ENCODE data around the gene REEP5. TPM values are rescaled to one million over a fixed set of nuclear protein-coding genes. Genes with fewer than 3 reads are reported as not detected.

The REEP5 gene
- total and polyA plus RNA-seq, 2 of the 13 experiments (the other 11 are each of a cell fraction or from before 2014, with no cell fraction given), result 49.4 to 239 TPM

- TF ChIP-seq HNRNPK (IDR thresholded peaks at IDR 0.05; ENCODE audit: low read depth, low read length, poor library complexity, severe bottlenecking), result no peak
These were observed 34.6 kb upstream of the REEP5 start (continued) for GRCh38 chr5:112956606-112957005.

GRCh38 chr5:112951124-112951702, 29.2 kb upstream of the REEP5 start:
- ATAC-seq (no peak), DNase-seq (ENCODE audit: low spot score) (no peak), FAIRE-seq (no peak)
- H3K27ac ChIP-seq (ENCODE audit: extremely low read length, insufficient read depth, low read length), result no peak overlapping the region
- POLR2A ChIA-PET, result interaction anchor here (0.6 to 0.7 kb wide), 2 partner anchors 13 to 25 kb away, joined by 4 to 5 read pairs; partner anchors contain the start of gene DCP2
- H4K20me1 ChIP-seq (ENCODE audit: insufficient read depth, low read length), result no peaks in the 10 kb centered on the region
- H3K4me1 ChIP-seq (ENCODE audit: insufficient read depth, low read length), result peaks cover 6% of the 10 kb centered on the region
- BruUV-seq (replicated peaks), result no TSS peak
- TF ChIP-seq ZFP1 (CRISPR knock-in tag; IDR thresholded peaks at IDR 0.05) (no peak), CHCHD3 (CRISPR knock-in tag; IDR thresholded peaks at IDR 0.05) (no peak), ZFY (CRISPR knock-in tag; IDR thresholded peaks at IDR 0.05) (no peak), CAMTA2 (CRISPR knock-in tag; IDR thresholded peaks at IDR 0.05; ENCODE audit: borderline replicate concordance) (no peak), ATF2 (CRISPR knock-in tag; IDR thresholded peaks at IDR 0.05) (no peak), PAWR (CRISPR knock-in tag; IDR thresholded peaks at IDR 0.05; ENCODE audit: borderline replicate concordance) (no peak), ZSCAN21 (CRISPR knock-in tag; IDR thresholded peaks at IDR 0.05; ENCODE audit: borderline replicate concordance) (no peak), MZF1 (CRISPR knock-in tag; IDR thresholded peaks at IDR 0.05; ENCODE audit: borderline replicate concordance) (no peak), NPAS2 (CRISPR knock-in tag; IDR thresholded peaks at IDR 0.05; ENCODE audit: borderline replicate concordance) (no peak), SMAD9 (CRISPR knock-in tag; IDR thresholded peaks at IDR 0.05) (no peak), CCDC6 (CRISPR knock-in tag; IDR thresholded peaks at IDR 0.05) (no peak), KDM5B (CRISPR knock-in tag; IDR thresholded peaks at IDR 0.05; ENCODE audit: borderline replicate concordance) (no peak), ZNF737 (CRISPR knock-in tag; IDR thresholded peaks at IDR 0.05; ENCODE audit: borderline replicate concordance) (no peak), PCBP2 (optimal IDR thresholded peaks at IDR 0.05; ENCODE audit: low read depth, low read length, poor library complexity, severe bottlenecking) (no peak), ASH2L (IDR thresholded peaks at IDR 0.05; ENCODE audit: insufficient read length, low read depth, low read length) (no peak), ZNF354B (CRISPR knock-in tag; IDR thresholded peaks at IDR 0.05) (no peak), NFIB (CRISPR knock-in tag; IDR thresholded peaks at IDR 0.05; ENCODE audit: borderline replicate concordance) (no peak), ZFP36L1 (CRISPR knock-in tag; IDR thresholded peaks at IDR 0.05) (no peak), CBX1 (IDR thresholded peaks at IDR 0.05; ENCODE audit: low read depth) (no peak)
- no peaks in the 10 kb centered on the region for H3K36me3 ChIP-seq (replicated peaks in 1 of 2; ENCODE audit: control insufficient read depth in 1 of 2, insufficient read depth in 2 of 2, low read length in 2 of 2)
- no peaks in the 10 kb centered on the region for H3K79me2 ChIP-seq (ENCODE audit: insufficient read depth, low read length)
- in situ Hi-C loops (cut with HindIII; ENCODE audit: extremely low pct_ligation_motif_present, low pct_unique_long_range_greater_than_20kb), result no loop called here
- no peak overlapping the region for H3K9ac ChIP-seq (ENCODE audit: insufficient read depth, low read depth, low read length)
- CTCF ChIA-PET (ENCODE audit: low intra/inter-chr PET ratio, low total read pairs), result no interaction called here
- WGBS (ENCODE audit: low lambda C conversion rate), result 63% methylated on average over 12 of the region's 12 CpGs
- intact Hi-C loops (cut with micrococcal nuclease; ENCODE audit: unreplicated experiment), result no loop called here
- H3K4me2 ChIP-seq (ENCODE audit: low read depth, low read length), result no peak overlapping the region
- H3K27me3 ChIP-seq (ENCODE audit: control insufficient read depth in 1 of 2, insufficient read depth in 2 of 2, low read length in 2 of 2), result no peaks in the 10 kb centered on the region
- H3K9me3 ChIP-seq (ENCODE audit: low read length), result no peaks in the 10 kb centered on the region
- no peak overlapping the region for H3K4me3 ChIP-seq (replicated peaks in 1 of 3; ENCODE audit: insufficient read depth in 1 of 3, low read depth in 2 of 3, low read length in 3 of 3)
- H2AFZ ChIP-seq (ENCODE audit: low read length), result no peak overlapping the region
